Measurements from ENCODE around the gene FTSJ1. TPM values are rescaled to one million over a fixed set of nuclear protein-coding genes. Genes with fewer than 3 reads are reported as not detected.

Gene FTSJ1
- total RNA-seq, 1 donor from 2014 or later = 18.4 TPM

- no peak for DNase-seq
Observed at GRCh38 chrX:48470833-48471118, 5.2 kb upstream of the FTSJ1 start.

- no peak for DNase-seq
Observed at GRCh38 chrX:48471504-48471903, 4.5 kb upstream of the FTSJ1 start.

- DNase-seq = no peak
Observed at GRCh38 chrX:48472225-48472624, 3.8 kb upstream of the FTSJ1 start.

GRCh38 chrX:48472851-48473703 lies 2.9 kb upstream of the FTSJ1 start:
- DNase-seq = no peak

- DNase-seq = no peak
Observed at GRCh38 chrX:48473704-48473990, 2.4 kb upstream of the FTSJ1 start.

GRCh38 chrX:48474127-48474526 lies 1.9 kb upstream of the FTSJ1 start:
- DNase-seq = no peak

- DNase-seq = no peak
Observed at GRCh38 chrX:48474581-48474980, 1.4 kb upstream of the FTSJ1 start.

GRCh38 chrX:48475296-48475695 lies 703 bp upstream of the FTSJ1 start:
- no peak for DNase-seq

GRCh38 chrX:48476919-48477318 lies 920 bp downstream of the FTSJ1 start:
- DNase-seq = no peak

- DNase-seq = no peak
Observed at GRCh38 chrX:48477960-48478755, 2.2 kb downstream of the FTSJ1 start.

GRCh38 chrX:48478806-48479205 lies 2.8 kb downstream of the FTSJ1 start:
- DNase-seq = no peak

GRCh38 chrX:48480142-48480541 lies 4.1 kb downstream of the FTSJ1 start:
- DNase-seq = no peak

GRCh38 chrX:48480583-48480982 lies 4.6 kb downstream of the FTSJ1 start:
- DNase-seq = no peak

- no peak for DNase-seq
Observed at GRCh38 chrX:48482526-48482925, 6.5 kb downstream of the FTSJ1 start.

GRCh38 chrX:48487362-48487798 lies 11.4 kb downstream of the FTSJ1 start:
- no peak for DNase-seq

- no peak for DNase-seq
Observed at GRCh38 chrX:48488034-48488433, 12.0 kb downstream of the FTSJ1 start.

GRCh38 chrX:48489296-48489695 lies 13.3 kb downstream of the FTSJ1 start:
- DNase-seq = no peak

- DNase-seq = no peak
Observed at GRCh38 chrX:48489892-48490291, 13.9 kb downstream of the FTSJ1 start.

- no peak for DNase-seq
Observed at GRCh38 chrX:48490661-48491060, 14.7 kb downstream of the FTSJ1 start.

GRCh38 chrX:48491809-48492208 lies 15.8 kb downstream of the FTSJ1 start:
- no peak for DNase-seq

GRCh38 chrX:48492293-48492910 lies 16.4 kb downstream of the FTSJ1 start:
- DNase-seq = no peak

- DNase-seq = no peak
Observed at GRCh38 chrX:48493890-48494364, 17.9 kb downstream of the FTSJ1 start.

- no peak for DNase-seq
Observed at GRCh38 chrX:48496660-48497059, 20.7 kb downstream of the FTSJ1 start.
